ENCODE measurements around the gene MAFF.

- TF ChIP-seq CTCF (IDR thresholded peaks at IDR 0.05): no peak
- TF ChIP-seq POLR2A (IDR thresholded peaks at IDR 0.05): no peak
Observed at GRCh38 chr22:38203090-38203810, 1.5 kb downstream of the MAFF start.
